Breast epithelium (tissue), 3 donors: ENCODE data around the gene MCTP2.

Experiments used
- CTCF ChIP-seq, 3 donors: fragments of 450-650 bp; IDR thresholded peaks; one replicate each; pipeline ENCODE4 v1.5.1; 2016 to 2017; ENCODE audit warnings: antibody characterized with exemption in 3 of 3, mild to moderate bottlenecking in 3 of 3, moderate library complexity in 3 of 3
- POLR2A ChIP-seq: fragments of 450-650 bp; IDR thresholded peaks from one replicate; pipeline ENCODE4 v1.6.1; 2016; ENCODE audit warnings: antibody characterized with exemption, mild to moderate bottlenecking, moderate library complexity
- POLR2AphosphoS5 ChIP-seq, 3 donors: sonication (generic); formaldehyde crosslinking; IDR thresholded peaks; one replicate each; pipeline ENCODE4 v1.6.1; 2017; ENCODE audit warnings: antibody characterized with exemption in 3 of 3

DNA sequence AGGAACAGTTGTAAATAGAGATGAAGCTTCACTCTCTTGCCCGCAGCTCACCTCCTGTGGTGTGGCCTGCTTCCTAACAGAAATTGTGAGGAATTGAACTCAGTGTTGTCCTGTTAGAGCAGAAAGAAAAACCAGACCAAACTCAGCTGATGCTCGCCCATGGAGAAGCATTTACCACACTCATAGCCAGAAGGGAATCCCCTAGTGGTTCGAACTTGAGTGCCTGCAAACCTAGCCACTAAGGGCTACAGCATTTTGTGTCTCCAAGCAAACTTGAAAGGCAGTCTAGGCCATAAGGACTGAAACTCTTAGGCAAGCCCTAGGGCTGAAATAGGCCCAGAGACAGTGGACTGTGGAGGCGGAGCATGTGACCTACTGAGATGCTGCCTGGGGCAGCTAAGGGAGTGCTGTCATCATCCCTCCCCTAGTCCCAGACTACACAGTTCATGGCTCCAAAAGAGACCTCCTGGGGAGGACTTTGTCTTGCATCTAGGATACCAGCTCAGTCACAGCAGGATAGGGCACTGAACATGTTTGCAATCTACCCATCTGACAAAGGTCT lies 44.5 kb upstream of the MCTP2 start:
- TF ChIP-seq CTCF (IDR thresholded peaks at IDR 0.05) (no peak), POLR2AphosphoS5 (IDR thresholded peaks at IDR 0.05) (no peak), POLR2A (no peak)
